Liver (tissue), 9 donors: ENCODE data around the gene MXRA8. TPM values are rescaled to one million over a fixed set of nuclear protein-coding genes. Genes with fewer than 3 reads are reported as not detected.

ENCODE experiments used
- DNase-seq: peaks from one replicate; pipeline ENCODE4 v3.0.0-alpha.2; 2017; ENCODE audit warnings: low spot score
- H3K27ac ChIP-seq, 2 donors: one replicate each; pipeline ENCODE4 v1.7.0; 2013; ENCODE audit warnings: inconsistent platforms in 2 of 2, low read length in 2 of 2, control low read depth in 1 of 2, low read depth in 1 of 2, mild to moderate bottlenecking in 1 of 2
- H3K27me3 ChIP-seq, 4 donors: one replicate each; pipeline versions ENCODE4 v1.6.1 to v1.7.0; 2013; ENCODE audit warnings: low read length in 3 of 4, inconsistent platforms in 1 of 4, mild to moderate bottlenecking in 1 of 4, moderate library complexity in 1 of 4; ENCODE audit not compliant: control insufficient read depth in 4 of 4, insufficient read depth in 4 of 4
- H3K36me3 ChIP-seq, 4 donors: one replicate each; pipeline versions ENCODE4 v1.6.1 to v1.7.0; 2013; ENCODE audit warnings: low read length in 3 of 4, mild to moderate bottlenecking in 3 of 4, low read depth in 1 of 4, moderate library complexity in 1 of 4; ENCODE audit not compliant: control insufficient read depth in 4 of 4, insufficient read depth in 3 of 4
- H3K4me1 ChIP-seq, 4 donors: one replicate each; pipeline versions ENCODE4 v1.6.1 to v1.7.0; 2013; ENCODE audit warnings: low read length in 3 of 4, mild to moderate bottlenecking in 3 of 4, moderate library complexity in 1 of 4; ENCODE audit not compliant: control insufficient read depth in 4 of 4, insufficient read depth in 4 of 4
- H3K4me3 ChIP-seq, 3 donors: one replicate each; pipeline versions ENCODE4 v1.6.1 to v1.7.0; 2013; ENCODE audit warnings: low read length in 3 of 3, control low read depth in 1 of 3, low read depth in 1 of 3, mild to moderate bottlenecking in 1 of 3
- H3K9ac ChIP-seq, 2 donors: one replicate each; pipeline ENCODE4 v1.7.0; 2013; ENCODE audit warnings: low read length in 2 of 2, mild to moderate bottlenecking in 2 of 2, moderate library complexity in 2 of 2, control low read depth in 1 of 2, low read depth in 1 of 2
- H3K9me3 ChIP-seq, 4 donors: one replicate each; pipeline versions ENCODE4 v1.6.1 to v1.7.0; 2013; ENCODE audit warnings: low read length in 3 of 4; ENCODE audit not compliant: control insufficient read depth in 4 of 4
- CTCF ChIP-seq: fragments of 150-350 bp; IDR thresholded peaks from 2 replicates; pipeline ENCODE4 v1.5.1; 2017; ENCODE audit warnings: improper control_type of control experiment, low read depth, low read length; ENCODE audit not compliant: missing input control
- GABPA ChIP-seq, 2 donors: IDR thresholded peaks in 1 of 2; conservative IDR thresholded peaks in 1 of 2; 2 replicates each; pipeline ENCODE4 v1.6.1; 2016; ENCODE audit warnings: antibody characterized with exemption in 2 of 2, mild to moderate bottlenecking in 1 of 2, moderate library complexity in 1 of 2
- HNF4A ChIP-seq, 2 donors: conservative IDR thresholded peaks; 2 replicates each; pipeline ENCODE4 v1.6.1; 2016; ENCODE audit warnings: antibody characterized with exemption in 2 of 2, mild to moderate bottlenecking in 2 of 2
- HNF4G ChIP-seq: IDR thresholded peaks from 2 replicates; pipeline ENCODE4 v1.6.1; 2016; ENCODE audit warnings: antibody characterized with exemption
- JUND ChIP-seq, 2 donors: IDR thresholded peaks; 2 replicates each; pipeline ENCODE4 v1.6.1; 2016; ENCODE audit warnings: antibody characterized with exemption in 2 of 2
- MAX ChIP-seq: IDR thresholded peaks from 2 replicates; pipeline ENCODE4 v1.6.1; 2016; ENCODE audit warnings: antibody characterized with exemption
- NR2F2 ChIP-seq: IDR thresholded peaks from 2 replicates; pipeline ENCODE4 v1.6.1; 2016; ENCODE audit warnings: antibody characterized with exemption
- RAD21 ChIP-seq, 2 donors: IDR thresholded peaks; 2 replicates each; pipeline ENCODE4 v1.6.1; 2016; ENCODE audit warnings: antibody characterized with exemption in 2 of 2, mild to moderate bottlenecking in 2 of 2
- REST ChIP-seq: IDR thresholded peaks from 2 replicates; pipeline ENCODE4 v1.6.1; 2016; ENCODE audit warnings: antibody characterized with exemption, mild to moderate bottlenecking
- RXRA ChIP-seq, 2 donors: IDR thresholded peaks; 2 replicates each; pipeline ENCODE4 v1.6.1; 2017 to 2018; ENCODE audit warnings: antibody characterized with exemption in 2 of 2, mild to moderate bottlenecking in 1 of 2
- SP1 ChIP-seq: IDR thresholded peaks from 2 replicates; pipeline ENCODE4 v1.6.1; 2018; ENCODE audit warnings: antibody characterized with exemption, mild to moderate bottlenecking
- YY1 ChIP-seq: IDR thresholded peaks from 2 replicates; pipeline ENCODE4 v1.6.1; 2016; ENCODE audit warnings: antibody characterized with exemption, mild to moderate bottlenecking
- ZBTB33 ChIP-seq: IDR thresholded peaks from 2 replicates; pipeline ENCODE4 v1.6.1; 2016; ENCODE audit warnings: antibody characterized with exemption
- WGBS: extraction: QIAGEN DNeasy Blood & Tissue Kit; methylation state at CpG from one replicate; pipeline ENCODE4 v1.1.7; 2013; 5-methylcytosine and 5-hydroxymethylcytosine counted together
- polyA plus RNA-seq, 2 donors: library from polyadenylated mRNA; stranded (reverse) in 1 of 2; unstranded in 1 of 2; fragments of 200-250 nt in 1 of 2; fragments of >200 nt in 1 of 2; fragmentation: Nextera tagmentation in 1 of 2; extraction: Ambion mirVana in 1 of 2; gene quantifications; one replicate each; pipeline versions ENCODE4 v1.2.1 to v1.2.3, GENCODE V29; 2013 to 2015
- total RNA-seq, 2 donors: library from RNA; depleted of rRNA; stranded (reverse); fragments of >200 nt; gene quantifications; one replicate each; pipeline ENCODE4 v1.2.3, GENCODE V29; 2014
- donor health status: healthy.
- donor health status: healthy.
- donor health status: healthy.
- donor health status: healthy.
- donor health status: healthy.

MXRA8 gene
- total and polyA plus RNA-seq, 4 donors, result 1.8 to 5.9 (median 4.2) TPM

- TF ChIP-seq SP1 (peak; percentile 36), JUND (IDR thresholded peaks at IDR 0.05) (no peak), GABPA (IDR thresholded peaks at IDR 0.05 in 1 of 2, conservative IDR thresholded peaks at IDR 0.05 in 1 of 2) (peak in 1 of 2 donors; percentile 53)
- Histone ChIP-seq H3K27ac (peak overlapping the region; percentile 75 to 84), H3K27me3 (no peaks in the 10 kb centered on the region), H3K9ac (peak overlapping the region; percentile 4 to 83), H3K4me1 (peaks cover 7 to 39% (median 26%) of the 10 kb centered on the region in 4 donors), H3K36me3 (peaks cover 0 to 11% (median 6%) of the 10 kb centered on the region in 4 donors), H3K4me3 (peak overlapping the region; percentile 78 to 85 (median 79)), H3K9me3 (no peaks in the 10 kb centered on the region)
- 20% methylated on average over 16 of the region's 16 CpGs for WGBS
- DNase-seq, result no peak
Measured at GRCh38 chr1:1325288-1326074, 32.9 kb downstream of the MXRA8 start.

GRCh38 chr1:1324524-1325287 lies 33.6 kb downstream of the MXRA8 start, which contains the start of the genes CPTP and INTS11:
Gene CPTP (plus strand): TSS chr1:1324802. CDS start chr1:1326911, 2,109 bp downstream.
Gene INTS11 (minus strand): TSS chr1:1324660. CDS start chr1:1324608, 52 bp downstream.
- H3K27ac ChIP-seq, result peak within 1 kb of the TSS; percentile 75 to 84
- peak; percentile 97 for DNase-seq
- peaks cover 7 to 37% (median 26%) of the 10 kb centered on the region in 4 donors for H3K4me1 ChIP-seq
- peaks cover 2 to 11% (median 7%) of the 10 kb centered on the region in 4 donors for H3K36me3 ChIP-seq
- no peaks in the 10 kb centered on the region for H3K9me3 ChIP-seq
- H3K9ac ChIP-seq, result peak within 1 kb of the TSS; percentile 4 to 83
- peak within 1 kb of the TSS; percentile 79 to 89 (median 81) for H3K4me3 ChIP-seq
- whole genome bisulfite sequencing, result under 1% methylated on average over 84 of the region's 84 CpGs
- no peaks in the 10 kb centered on the region for H3K27me3 ChIP-seq
- TF ChIP-seq ZBTB33, result no peak
- TF ChIP-seq YY1, result no peak
- TF ChIP-seq MAX, result no peak
- no peak for TF ChIP-seq HNF4G
- TF ChIP-seq SP1, result no peak
- no peak for TF ChIP-seq CTCF
- peak; percentile 63 to 66 for TF ChIP-seq RXRA (IDR thresholded peaks at IDR 0.05)
- peak; percentile 46 for TF ChIP-seq REST
- TF ChIP-seq NR2F2, result peak; percentile 34
- peak in 1 of 2 donors; percentile 93 for TF ChIP-seq GABPA (IDR thresholded peaks at IDR 0.05 in 1 of 2, conservative IDR thresholded peaks at IDR 0.05 in 1 of 2)
- peak; percentile 66 to 71 for TF ChIP-seq HNF4A (conservative IDR thresholded peaks at IDR 0.05)
- TF ChIP-seq RAD21 (IDR thresholded peaks at IDR 0.05), result no peak
